ENCODE data around the gene RAB36.

- no peak for TF ChIP-seq ZFX (IDR thresholded peaks at IDR 0.05; ENCODE audit: borderline replicate concordance)
- TF ChIP-seq CTCF (IDR thresholded peaks at IDR 0.05): no peak
Measured at GRCh38 chr22:23105919-23106318, 39.4 kb upstream of the RAB36 start.
